ENCODE data around the gene ASB18. TPM values are rescaled to one million over a fixed set of nuclear protein-coding genes. Genes with fewer than 3 reads are reported as not detected.
A peak's percentile ranks its signal among the peaks of the same experiment; 100 is the strongest.

The ASB18 gene
- total and polyA plus RNA-seq, 8 donors, result not detected

GRCh38 chr2:236157366-236157765 is 106.8 kb downstream of the ASB18 start:
- Histone ChIP-seq H3K36me3 (no peaks in the 10 kb centered on the region), H3K4me1 (no peaks in the 10 kb centered on the region), H3K9me3 (peaks cover 0 to 3% (median 0%) of the 10 kb centered on the region in 4 donors), H3K4me3 (no peak overlapping the region), H3K27ac (no peak overlapping the region), H3K27me3 (no peaks in the 10 kb centered on the region)
- 68 to 82% methylated on average over 6 of the region's 6 CpGs for WGBS, 2 donors
- no peak for ATAC-seq
- intact Hi-C loops (cut with DNase I), result no loop called here
- TF ChIP-seq CTCF (IDR thresholded peaks at IDR 0.05), result no peak
- no peak for FAIRE-seq
- DNase-seq, result no peak

- no peak overlapping the region for H3K27ac ChIP-seq
- WGBS, 2 donors, result 67 to 77% methylated on average over 7 of the region's 7 CpGs
- H3K9me3 ChIP-seq, result peaks cover 0 to 3% (median 0%) of the 10 kb centered on the region in 4 donors
- no peaks in the 10 kb centered on the region for H3K27me3 ChIP-seq
- H3K4me1 ChIP-seq, result no peaks in the 10 kb centered on the region
- FAIRE-seq (no peak), DNase-seq (no peak), ATAC-seq (no peak)
- H3K36me3 ChIP-seq, result no peaks in the 10 kb centered on the region
- no peak overlapping the region for H3K4me3 ChIP-seq
- no peak for TF ChIP-seq CTCF (IDR thresholded peaks at IDR 0.05)
- intact Hi-C loops (cut with DNase I), result no loop called here
These were observed 107.4 kb downstream of the ASB18 start for GRCh38 chr2:236156860-236157194.

- H3K4me1 ChIP-seq, result no peaks in the 10 kb centered on the region
- WGBS, 2 donors, result 77 to 86% methylated on average over 16 of the region's 16 CpGs
- H3K36me3 ChIP-seq, result no peaks in the 10 kb centered on the region
- DNase-seq (no peak), FAIRE-seq (no peak), ATAC-seq (no peak)
- intact Hi-C loops (cut with DNase I), result no loop called here
- H3K27ac ChIP-seq, result no peak overlapping the region
- H3K27me3 ChIP-seq, result no peaks in the 10 kb centered on the region
- no peak overlapping the region for H3K4me3 ChIP-seq
- H3K9me3 ChIP-seq, result peaks cover 0 to 3% (median 0%) of the 10 kb centered on the region in 4 donors
- no peak for TF ChIP-seq CTCF (IDR thresholded peaks at IDR 0.05)
These were observed 107.9 kb downstream of the ASB18 start for GRCh38 chr2:236156095-236156859.

- intact Hi-C loops (cut with DNase I), result no loop called here
- Histone ChIP-seq H3K9me3 (peaks cover 0 to 3% (median 0%) of the 10 kb centered on the region in 4 donors), H3K27me3 (no peaks in the 10 kb centered on the region), H3K4me1 (no peaks in the 10 kb centered on the region), H3K27ac (no peak overlapping the region), H3K36me3 (no peaks in the 10 kb centered on the region), H3K4me3 (no peak overlapping the region)
- WGBS, 2 donors, result 64 to 79% methylated on average over 3 of the region's 3 CpGs
- no peak for TF ChIP-seq CTCF (IDR thresholded peaks at IDR 0.05)
- DNase-seq, result no peak
- no peak for ATAC-seq
- FAIRE-seq, result no peak
These were observed 108.8 kb downstream of the ASB18 start for GRCh38 chr2:236155406-236155805.

- no peaks in the 10 kb centered on the region for H3K27me3 ChIP-seq
- intact Hi-C loops (cut with DNase I), result no loop called here
- H3K9me3 ChIP-seq, result no peaks in the 10 kb centered on the region
- no peak for ATAC-seq
- peak in 1 of 6 donors; percentile 15 for DNase-seq
- TF ChIP-seq CTCF (IDR thresholded peaks at IDR 0.05), result no peak
- no peak overlapping the region for H3K27ac ChIP-seq
- FAIRE-seq, result no peak
- 90 to 94% methylated on average over 7 of the region's 7 CpGs for WGBS, 2 donors
- no peaks in the 10 kb centered on the region for H3K4me1 ChIP-seq
- H3K4me3 ChIP-seq, result no peak overlapping the region
- H3K36me3 ChIP-seq, result no peaks in the 10 kb centered on the region
These were observed 117.8 kb downstream of the ASB18 start for GRCh38 chr2:236146436-236146835.

Measured in pancreas (tissue), 10 donors.